SK-N-SH (cell line): ENCODE results near the gene SST. TPM values are rescaled to one million over a fixed set of nuclear protein-coding genes. Genes with fewer than 3 reads are reported as not detected.

Source experiments
- CTCF ChIA-PET: fragments of 300-600, 350-600 bp; formaldehyde crosslinking; extraction: SDS; loops from one replicate; lab custom pipeline; 2021; lab: Yijun Ruan, JAX
- POLR2A ChIA-PET: fragments of 350-600 bp; sonication (Branson Sonifier 250); formaldehyde crosslinking; extraction: SDS; loops from one replicate; lab custom pipeline; 2020; ENCODE audit warnings: antibody characterized with exemption, inconsistent platforms; lab: Yijun Ruan, JAX
- DNase-seq: peaks from one replicate; pipeline ENCODE4 v3.0.0; 2012
- H2AFZ ChIP-seq: fragments of 200-600 bp; sonication (generic); 2 replicates; pipeline ENCODE4 v1.8.1; 2016; ENCODE audit warnings: antibody characterized with exemption, mild to moderate bottlenecking, low read depth
- H3F3A ChIP-seq: fragments of 200-600 bp; sonication (generic); replicated peaks from 2 replicates; pipeline ENCODE3; 2016; ENCODE audit warnings: antibody characterized with exemption, mild to moderate bottlenecking; ENCODE audit not compliant: insufficient read depth
- H3K27ac ChIP-seq, 2 experiments: fragments of 200-500 bp in 1 of 2; fragments of 200-600 bp in 1 of 2; sonication (Bioruptor generic) in 1 of 2; sonication (generic), shearing (Covaris generic) in 1 of 2; 2 replicates each; pipeline versions ENCODE4 v1.5.1 to v1.6.1; 2014 to 2016; ENCODE audit warnings: low read depth in 2 of 2, inconsistent platforms in 1 of 2, low read length in 1 of 2, mild to moderate bottlenecking in 1 of 2, mixed read lengths in 1 of 2
- H3K27me3 ChIP-seq: fragments of 200-600 bp; sonication (generic), shearing (Covaris generic); 2 replicates; pipeline ENCODE4 v1.6.1; 2016; ENCODE audit warnings: mixed run types; ENCODE audit not compliant: insufficient read depth
- H3K36me3 ChIP-seq, 2 experiments: fragments of 200-500 bp in 1 of 2; fragments of 200-600 bp in 1 of 2; sonication (Bioruptor generic) in 1 of 2; sonication (generic) in 1 of 2; replicated peaks in 1 of 2; 2 replicates each; pipeline versions ENCODE3 to v1.5.1; 2014 to 2016; ENCODE audit warnings: low read length in 1 of 2, mild to moderate bottlenecking in 1 of 2; ENCODE audit not compliant: insufficient read depth in 2 of 2, control insufficient read depth in 1 of 2
- H3K4me1 ChIP-seq, 2 experiments: fragments of 200-500 bp in 1 of 2; fragments of 200-600 bp in 1 of 2; sonication (Bioruptor generic) in 1 of 2; sonication (generic), shearing (Covaris generic) in 1 of 2; 2 replicates each; pipeline versions ENCODE4 v1.5.1 to v1.6.1; 2014 to 2016; ENCODE audit warnings: low read depth in 1 of 2, low read length in 1 of 2, mixed run types in 1 of 2; ENCODE audit not compliant: insufficient read depth in 2 of 2, control insufficient read depth in 1 of 2
- H3K4me2 ChIP-seq: fragments of 200-600 bp; sonication (generic), shearing (Covaris generic); 2 replicates; pipeline ENCODE4 v1.6.1; 2017; ENCODE audit warnings: mixed run types
- H3K4me3 ChIP-seq, 2 experiments: fragments of 200-500 bp in 1 of 2; fragments of 200-600 bp in 1 of 2; sonication (Bioruptor generic) in 1 of 2; sonication (generic), shearing (Covaris generic) in 1 of 2; 2 replicates each; pipeline versions ENCODE4 v1.5.1 to v1.8.1; 2014 to 2016; ENCODE audit warnings: low read depth in 2 of 2, inconsistent platforms in 1 of 2, low read length in 1 of 2, mild to moderate bottlenecking in 1 of 2, mixed read lengths in 1 of 2, moderate library complexity in 1 of 2
- H3K79me2 ChIP-seq: fragments of 200-600 bp; sonication (generic); 2 replicates; pipeline ENCODE4 v1.8.1; 2017; ENCODE audit warnings: mild to moderate bottlenecking; ENCODE audit not compliant: insufficient read depth
- H3K9ac ChIP-seq: fragments of 200-600 bp; sonication (generic); 2 replicates; pipeline ENCODE4 v1.6.1; 2017; ENCODE audit warnings: mixed run types
- H3K9me2 ChIP-seq: fragments of 200-600 bp; sonication (generic); 2 replicates; pipeline ENCODE4 v1.6.1; 2017; ENCODE audit warnings: mixed run types
- H3K9me3 ChIP-seq: fragments of 200-600 bp; sonication (generic); 2 replicates; pipeline ENCODE4 v1.6.1; 2017; ENCODE audit warnings: mixed run types, mild to moderate bottlenecking, moderate library complexity
- H4K20me1 ChIP-seq: fragments of 200-600 bp; sonication (generic); 2 replicates; pipeline ENCODE4 v1.6.1; 2017; ENCODE audit warnings: mild to moderate bottlenecking, mixed run types; ENCODE audit not compliant: insufficient read depth
- CHD2 ChIP-seq: fragments of 150-350 bp; IDR thresholded peaks from 2 replicates; pipeline ENCODE4 v1.6.1; 2018; ENCODE audit warnings: low read length; ENCODE audit not compliant: partially characterized antibody
- CTCF ChIP-seq: fragments of 200-600 bp; sonication (generic); IDR thresholded peaks from 2 replicates; pipeline ENCODE4 v1.6.1; 2017; ENCODE audit warnings: antibody characterized with exemption, mild to moderate bottlenecking, moderate library complexity
- EP300 ChIP-seq, 2 experiments: IDR thresholded peaks; 2 replicates each; pipeline versions ENCODE4 v1.4.0 to v1.6.1; 2012; ENCODE audit warnings: borderline replicate concordance in 1 of 2, low read depth in 1 of 2, low read length in 1 of 2
- FOXM1 ChIP-seq: IDR thresholded peaks from 2 replicates; pipeline ENCODE4 v1.4.0; 2012; ENCODE audit warnings: low read depth, mild to moderate bottlenecking
- GABPA ChIP-seq: IDR thresholded peaks from 2 replicates; pipeline ENCODE4 v1.4.0; 2012; ENCODE audit warnings: low read depth, mild to moderate bottlenecking
- IRF3 ChIP-seq: fragments of 150-350 bp; IDR thresholded peaks from 2 replicates; pipeline ENCODE4 v1.6.1; 2016; ENCODE audit warnings: mild to moderate bottlenecking, low read depth, low read length
- JUND ChIP-seq: IDR thresholded peaks from 2 replicates; pipeline ENCODE4 v1.4.0; 2012
- MAX ChIP-seq: IDR thresholded peaks from 2 replicates; pipeline ENCODE4 v1.4.0; 2012; ENCODE audit warnings: low read depth
- NFIC ChIP-seq: IDR thresholded peaks from 2 replicates; pipeline ENCODE4 v1.4.0; 2012; ENCODE audit warnings: borderline replicate concordance
- NRF1 ChIP-seq: IDR thresholded peaks from 2 replicates; pipeline ENCODE4 v1.6.1; 2012; ENCODE audit warnings: low read depth, mild to moderate bottlenecking, low read length
- PBX3 ChIP-seq: IDR thresholded peaks from 2 replicates; pipeline ENCODE4; 2012
- SMC3 ChIP-seq: IDR thresholded peaks from 2 replicates; pipeline ENCODE4 v1.6.1; 2012; ENCODE audit warnings: low read depth, low read length, improper control_type of control experiment
- TAF1 ChIP-seq: IDR thresholded peaks from 2 replicates; pipeline ENCODE4 v1.6.1; 2012; ENCODE audit warnings: low read depth, mild to moderate bottlenecking, low read length, moderate library complexity, borderline replicate concordance
- TCF12 ChIP-seq: IDR thresholded peaks from 2 replicates; pipeline ENCODE4 v1.4.0; 2012
- TEAD4 ChIP-seq: IDR thresholded peaks from 2 replicates; pipeline ENCODE4 v1.4.0; 2012; ENCODE audit warnings: mild to moderate bottlenecking, borderline replicate concordance; ENCODE audit not compliant: insufficient read depth
- USF1 ChIP-seq: IDR thresholded peaks from 2 replicates; pipeline ENCODE4 v1.4.0; 2012; ENCODE audit warnings: low read depth, borderline replicate concordance
- YY1 ChIP-seq: IDR thresholded peaks from 2 replicates; pipeline ENCODE4 v1.4.0; 2012; ENCODE audit warnings: low read depth, mild to moderate bottlenecking
- ZBTB33 ChIP-seq: IDR thresholded peaks from 2 replicates; pipeline ENCODE4 v1.4.0; 2012; ENCODE audit warnings: low read depth, borderline replicate concordance
- WGBS: methylation state at CpG from one replicate; pipeline ENCODE4 v1.1.6; 2017; ENCODE audit warnings: low lambda C conversion rate; 5-methylcytosine and 5-hydroxymethylcytosine counted together
- polyA plus RNA-seq, 3 experiments: library from polyadenylated mRNA; depleted of rRNA; stranded (reverse); fragments of >200 nt; gene quantifications; 2 replicates each; pipeline ENCODE4 v1.2.3, GENCODE V29; 2012

Gene SST
- polyA plus RNA-seq, 1 of the 3 experiments (the other 2 are of a cell fraction) = not detected

- H3K36me3 ChIP-seq = no peaks in the 10 kb centered on the region
- no peak overlapping the region for H3K4me3 ChIP-seq
- H3K27me3 ChIP-seq = no peaks in the 10 kb centered on the region
- no peak overlapping the region for H3K9ac ChIP-seq
- H3K4me1 ChIP-seq = no peaks in the 10 kb centered on the region
- no peak overlapping the region for H3K4me2 ChIP-seq
- H4K20me1 ChIP-seq = no peaks in the 10 kb centered on the region
- H3F3A ChIP-seq = no peaks in the 10 kb centered on the region
- TF ChIP-seq USF1 = no peak
- TF ChIP-seq TEAD4 = no peak
- TF ChIP-seq YY1 = no peak
- no peak for TF ChIP-seq CHD2
- no peak for TF ChIP-seq TCF12
- no peak for TF ChIP-seq JUND
- no peak for TF ChIP-seq EP300 (IDR thresholded peaks at IDR 0.05; ENCODE audit: borderline replicate concordance in 1 of 2, low read depth in 1 of 2, low read length in 1 of 2)
- H3K9me3 ChIP-seq = no peaks in the 10 kb centered on the region
- CTCF ChIA-PET = no interaction called here
- no peaks in the 10 kb centered on the region for H3K9me2 ChIP-seq
- POLR2A ChIA-PET = no interaction called here
- H2AFZ ChIP-seq = no peak overlapping the region
- H3K79me2 ChIP-seq = no peaks in the 10 kb centered on the region
- no peak overlapping the region for H3K27ac ChIP-seq
- WGBS = 2% methylated on average over 3 of the region's 3 CpGs
- no peak for DNase-seq
These were observed 4.3 kb downstream of the SST start for GRCh38 chr3:187665764-187666402.

GRCh38 chr3:187665010-187665409 lies 5.2 kb downstream of the SST start:
- no peak for DNase-seq
- no peaks in the 10 kb centered on the region for H4K20me1 ChIP-seq
- H3F3A ChIP-seq = no peaks in the 10 kb centered on the region
- H3K27me3 ChIP-seq = no peaks in the 10 kb centered on the region
- H2AFZ ChIP-seq = no peak overlapping the region
- H3K4me1 ChIP-seq = no peaks in the 10 kb centered on the region
- CTCF ChIA-PET = no interaction called here
- H3K27ac ChIP-seq = no peak overlapping the region
- no peak overlapping the region for H3K4me2 ChIP-seq
- POLR2A ChIA-PET = no interaction called here
- H3K36me3 ChIP-seq = no peaks in the 10 kb centered on the region
- no peaks in the 10 kb centered on the region for H3K79me2 ChIP-seq
- H3K4me3 ChIP-seq = no peak overlapping the region
- no peaks in the 10 kb centered on the region for H3K9me2 ChIP-seq
- no peak overlapping the region for H3K9ac ChIP-seq
- no peaks in the 10 kb centered on the region for H3K9me3 ChIP-seq
- TF ChIP-seq MAX (no peak), TAF1 (no peak), EP300 (IDR thresholded peaks at IDR 0.05; ENCODE audit: borderline replicate concordance in 1 of 2, low read depth in 1 of 2, low read length in 1 of 2) (no peak), ZBTB33 (no peak), FOXM1 (no peak), PBX3 (no peak), NFIC (no peak), SMC3 (no peak), IRF3 (no peak), NRF1 (no peak), GABPA (no peak), USF1 (no peak), CTCF (no peak)
